Measurements from ENCODE around the gene ULBP3.
A peak's percentile ranks its signal among the peaks of the same experiment; 100 is the strongest.
"Not testable (repeated sequence)": the region's sequence is repeated elsewhere in the genome, so short reads cannot be mapped to it uniquely, and the experiment has no call there.

The ULBP3 gene

DNA sequence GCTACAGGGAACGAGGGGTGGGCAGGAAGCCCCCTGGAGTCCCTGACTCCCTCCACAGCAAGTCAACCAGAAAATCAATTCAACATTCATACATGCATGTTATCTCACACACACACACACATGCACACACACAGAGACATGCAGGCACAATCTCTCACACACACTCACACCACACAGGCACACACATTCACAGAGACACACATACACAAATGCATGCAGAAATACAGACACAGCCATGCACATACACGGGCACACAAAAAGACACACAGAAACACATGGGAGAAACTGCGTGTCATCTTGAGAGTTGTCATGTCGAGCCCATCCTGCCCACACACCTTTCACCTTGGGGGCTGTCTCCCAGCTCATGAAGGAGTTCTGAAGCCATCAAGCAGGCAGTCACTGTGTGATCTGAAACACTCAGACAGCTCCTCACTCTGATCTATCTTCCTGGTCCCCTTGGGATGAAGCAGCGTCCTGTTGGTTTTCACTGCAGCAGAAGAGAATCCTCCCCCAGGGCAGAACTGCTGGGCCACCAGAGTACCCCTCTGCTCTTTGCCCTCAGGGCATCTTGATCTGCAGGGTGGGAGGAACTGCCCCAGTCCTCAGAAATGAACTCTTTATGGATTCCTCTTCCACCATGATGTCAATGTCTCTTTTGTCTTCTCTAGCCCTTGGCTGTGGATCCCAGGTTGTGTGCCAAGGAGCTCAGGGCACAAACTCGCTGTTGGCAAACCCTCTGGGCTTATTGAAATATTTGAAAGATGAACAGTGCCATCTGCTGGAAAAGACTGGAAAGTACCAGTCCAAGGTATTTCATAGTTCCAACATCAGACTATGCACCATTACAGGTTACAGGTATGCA lies 52.4 kb downstream of the ULBP3 start:
- peaks cover 63% of the 10 kb centered on the region for H3K27me3 ChIP-seq (ENCODE audit: insufficient read depth, low read length)

DNA sequence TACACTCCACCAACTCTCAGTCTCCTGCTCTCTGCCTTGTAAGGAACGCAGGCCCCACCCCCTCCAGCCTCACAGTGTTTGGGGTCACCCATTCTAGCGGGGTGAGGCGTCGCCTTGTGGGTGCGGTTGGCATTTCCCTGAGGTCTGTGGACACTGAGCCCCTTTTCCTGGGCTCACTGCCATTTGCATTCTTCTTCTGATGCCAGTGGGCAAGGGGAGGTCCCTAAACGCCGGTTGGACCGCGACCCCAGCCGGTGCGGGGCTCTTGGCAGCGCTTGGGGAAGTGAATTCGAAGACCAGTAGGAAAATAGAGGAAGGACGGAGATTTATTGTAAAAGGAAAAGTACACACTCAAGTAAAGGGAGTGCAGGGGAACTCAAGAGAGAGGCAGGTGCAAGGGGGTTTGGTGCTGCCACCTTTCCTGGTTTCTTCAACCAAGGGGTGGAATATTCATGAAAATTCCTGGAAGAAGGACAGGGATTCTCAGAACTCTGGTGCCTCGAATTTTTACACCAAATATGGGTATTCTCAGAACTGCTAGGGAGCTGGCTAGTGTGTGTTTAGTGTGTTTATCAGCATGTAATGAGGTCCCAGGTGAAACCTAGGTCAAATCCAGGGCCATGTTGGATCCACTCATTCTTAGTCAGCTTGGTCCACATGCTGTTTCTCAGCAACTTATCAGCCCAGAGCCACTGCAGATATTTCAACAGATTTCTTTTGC lies 53.5 kb downstream of the ULBP3 start:
- H3K36me3 ChIP-seq (ENCODE audit: insufficient read depth, low read length); H3K27ac ChIP-seq (ENCODE audit: low read depth, low read length); H3K4me1 ChIP-seq (ENCODE audit: control insufficient read depth, insufficient read depth, low read length, unreplicated experiment); H3K79me2 ChIP-seq (ENCODE audit: control insufficient read depth, insufficient read depth, low read length, unreplicated experiment); H2AFZ ChIP-seq (ENCODE audit: low read length, unreplicated experiment): not testable (repeated sequence)
- H3K4me3 ChIP-seq (ENCODE audit: low read depth, low read length) = peak overlapping the region; percentile 54
- H3K27me3 ChIP-seq (ENCODE audit: insufficient read depth, low read length) = peaks cover 71% of the 10 kb centered on the region

More for the DNA sequence above, 52.4 kb downstream of the ULBP3 start:
- Histone ChIP-seq H3K36me3 (ENCODE audit: insufficient read depth, low read length) (no peaks in the 10 kb centered on the region), H3K4me3 (ENCODE audit: low read depth, low read length) (no peak overlapping the region), H2AFZ (ENCODE audit: low read length, unreplicated experiment) (no peak overlapping the region), H3K79me2 (ENCODE audit: control insufficient read depth, insufficient read depth, low read length, unreplicated experiment) (no peaks in the 10 kb centered on the region), H3K27ac (ENCODE audit: low read depth, low read length) (no peak overlapping the region), H3K4me1 (ENCODE audit: control insufficient read depth, insufficient read depth, low read length, unreplicated experiment) (no peaks in the 10 kb centered on the region)

DNA sequence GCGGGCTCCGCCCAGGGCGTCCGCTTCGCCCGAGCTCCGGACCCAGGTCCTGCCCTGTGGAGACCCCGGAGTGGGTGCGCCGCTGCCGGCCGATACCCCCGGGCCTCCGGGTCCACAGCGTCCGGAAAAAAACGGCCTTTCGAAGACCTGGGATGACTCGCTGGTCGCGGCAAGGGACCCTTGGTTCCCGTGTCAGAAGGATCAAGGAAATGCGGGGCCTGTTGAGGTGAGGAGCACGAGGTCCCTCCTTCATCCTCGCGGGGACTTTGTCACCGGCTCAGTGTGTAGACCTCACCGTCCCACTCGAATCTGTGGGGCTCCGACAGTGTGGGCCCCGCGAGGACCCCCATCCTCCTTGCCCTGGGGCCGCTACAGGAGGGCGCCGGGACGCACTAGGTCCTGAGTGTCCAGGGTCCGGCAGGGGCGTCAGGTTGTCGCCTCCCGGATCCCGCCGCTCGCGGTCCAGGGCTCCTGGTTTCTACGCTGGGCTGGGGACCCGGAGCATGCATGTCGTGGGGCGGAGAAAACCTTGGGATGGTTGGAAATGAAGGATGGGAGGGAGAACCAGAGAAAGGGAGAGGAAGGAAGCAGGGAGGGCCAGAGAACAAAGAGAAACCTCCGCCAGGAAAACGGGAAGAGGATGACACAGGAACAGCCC lies 54.2 kb downstream of the ULBP3 start:
- H3K27ac ChIP-seq (ENCODE audit: low read depth, low read length) = not testable (repeated sequence)

DNA sequence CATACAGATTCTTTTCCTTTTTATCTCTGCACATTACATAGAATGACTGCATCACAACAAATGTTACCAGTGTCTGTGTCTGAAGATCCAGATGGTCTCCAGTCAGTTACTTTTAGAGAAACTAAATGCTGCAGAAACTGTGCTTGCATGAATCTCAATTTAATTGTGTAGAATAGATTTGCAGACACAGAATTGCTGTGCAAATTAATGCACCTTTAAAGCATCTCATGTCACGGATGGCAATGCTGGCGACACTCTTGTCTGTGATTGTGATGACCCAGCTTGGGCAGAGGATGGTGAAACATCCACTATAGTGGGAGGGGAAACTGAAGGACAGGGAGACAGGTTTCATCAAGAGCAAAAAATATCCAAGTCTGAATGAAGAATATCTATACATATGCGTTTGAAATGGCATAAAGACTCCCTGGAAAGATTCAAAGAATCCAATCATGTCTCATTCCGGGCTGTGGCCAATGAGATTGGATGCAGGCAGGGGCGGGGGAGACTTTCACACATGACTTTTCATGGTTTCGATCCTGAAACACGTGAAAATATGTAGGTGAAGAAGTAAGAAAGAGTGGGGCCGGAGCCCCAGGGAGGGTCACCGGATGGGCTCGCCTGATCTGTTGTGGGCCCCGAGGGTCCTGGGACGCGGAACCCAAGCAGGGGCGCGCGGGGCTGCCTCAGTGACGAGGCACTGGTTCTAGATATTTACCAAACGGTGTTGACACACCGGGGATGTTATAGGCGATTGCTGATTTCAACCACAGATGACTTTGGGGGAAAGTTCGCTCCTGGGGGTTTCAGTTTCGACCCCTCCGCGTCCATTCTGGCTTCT lies 54.9 kb downstream of the ULBP3 start:
- peaks cover 75% of the 10 kb centered on the region for H3K27me3 ChIP-seq (ENCODE audit: insufficient read depth, low read length)
- H3K36me3 ChIP-seq (ENCODE audit: insufficient read depth, low read length); H2AFZ ChIP-seq (ENCODE audit: low read length, unreplicated experiment); H3K4me1 ChIP-seq (ENCODE audit: control insufficient read depth, insufficient read depth, low read length, unreplicated experiment); H3K4me3 ChIP-seq (ENCODE audit: low read depth, low read length); H3K27ac ChIP-seq (ENCODE audit: low read depth, low read length); H3K79me2 ChIP-seq (ENCODE audit: control insufficient read depth, insufficient read depth, low read length, unreplicated experiment): not testable (repeated sequence)

More for the DNA sequence above, 54.2 kb downstream of the ULBP3 start:
- H2AFZ ChIP-seq (ENCODE audit: low read length, unreplicated experiment); H3K79me2 ChIP-seq (ENCODE audit: control insufficient read depth, insufficient read depth, low read length, unreplicated experiment); H3K36me3 ChIP-seq (ENCODE audit: insufficient read depth, low read length); H3K4me1 ChIP-seq (ENCODE audit: control insufficient read depth, insufficient read depth, low read length, unreplicated experiment): not testable (repeated sequence)
- H3K27me3 ChIP-seq (ENCODE audit: insufficient read depth, low read length) = peaks cover 76% of the 10 kb centered on the region
- H3K4me3 ChIP-seq (ENCODE audit: low read depth, low read length) = peak overlapping the region; percentile 54

DNA sequence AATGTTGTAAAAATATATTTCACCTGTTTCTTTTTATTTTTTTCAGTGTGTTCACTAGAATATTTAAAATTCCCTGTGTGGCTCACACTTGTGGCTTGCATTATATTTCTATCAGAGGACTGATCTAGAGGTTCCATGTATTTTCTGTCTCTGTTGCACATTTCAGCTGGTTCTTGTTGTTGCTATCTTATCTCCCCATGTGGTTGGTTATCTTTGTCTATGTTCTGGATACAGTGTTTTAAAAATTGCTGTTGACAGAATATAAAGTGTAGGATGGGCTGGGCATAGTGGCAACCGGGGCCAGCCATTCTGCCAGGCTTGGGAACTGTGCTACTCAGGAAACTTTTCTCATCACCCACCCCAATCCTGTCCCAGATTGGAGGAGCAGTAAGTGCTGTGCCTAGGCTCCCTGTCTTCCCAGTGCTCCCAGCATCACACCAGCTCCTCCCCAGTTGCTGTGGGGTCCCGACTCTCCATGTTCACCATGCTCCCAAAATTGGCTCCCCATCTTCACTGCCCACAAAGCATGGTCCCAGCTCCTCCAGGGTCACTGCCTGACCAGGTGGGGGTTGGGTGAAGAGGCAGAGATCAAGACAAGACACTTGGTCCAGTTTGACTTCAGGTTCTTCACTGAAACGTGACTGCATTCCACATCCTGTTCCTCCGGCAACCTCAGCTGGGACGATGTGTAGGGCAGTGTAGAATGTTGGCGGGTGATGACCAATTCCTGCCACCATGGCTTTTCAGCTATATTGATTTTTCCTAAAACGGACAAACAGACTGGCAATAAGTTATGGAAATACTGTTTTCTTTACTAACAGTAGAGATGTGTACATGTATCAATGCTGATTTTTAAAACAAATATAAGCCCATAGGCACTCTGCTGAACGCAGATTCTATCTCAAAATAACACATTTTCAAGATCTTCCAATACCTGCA lies 55.8 kb downstream of the ULBP3 start:
- not testable (repeated sequence) for H2AFZ ChIP-seq (ENCODE audit: low read length, unreplicated experiment); H3K36me3 ChIP-seq (ENCODE audit: insufficient read depth, low read length); H3K4me3 ChIP-seq (ENCODE audit: low read depth, low read length); H3K4me1 ChIP-seq (ENCODE audit: control insufficient read depth, insufficient read depth, low read length, unreplicated experiment); H3K27ac ChIP-seq (ENCODE audit: low read depth, low read length); H3K79me2 ChIP-seq (ENCODE audit: control insufficient read depth, insufficient read depth, low read length, unreplicated experiment)
- H3K27me3 ChIP-seq (ENCODE audit: insufficient read depth, low read length) = peaks cover 68% of the 10 kb centered on the region

Data from ACC112 (cell line).